H1 (cell line): ENCODE data around the gene LDLRAD4.

Source experiments
- CTCF ChIP-seq, 3 experiments: IDR thresholded peaks; 1 replicate in 2 of 3; 2 replicates in 1 of 3; pipeline versions ENCODE4 v1.5.1 to v1.6.1; 2011; ENCODE audit warnings: low read length in 3 of 3, mild to moderate bottlenecking in 3 of 3, inconsistent platforms in 2 of 3, low read depth in 1 of 3, moderate library complexity in 1 of 3; ENCODE audit not compliant: insufficient read depth in 1 of 3; ENCODE audit errors: control extremely low read depth in 1 of 3
- EP300 ChIP-seq, 2 experiments: IDR thresholded peaks; 1 replicate in 1 of 2; 2 replicates in 1 of 2; pipeline ENCODE4 v1.6.1; 2011 to 2012; ENCODE audit warnings: low read depth in 2 of 2, low read length in 2 of 2, mild to moderate bottlenecking in 2 of 2, borderline replicate concordance in 1 of 2, inconsistent platforms in 1 of 2, moderate library complexity in 1 of 2
- MAX ChIP-seq: IDR thresholded peaks from 2 replicates; pipeline ENCODE4 v1.6.1; 2012; ENCODE audit warnings: inconsistent platforms
- SIN3A ChIP-seq, 2 experiments: IDR thresholded peaks in 1 of 2; conservative IDR thresholded peaks in 1 of 2; 2 replicates each; pipeline ENCODE4 v1.6.1; 2011 to 2012; ENCODE audit warnings: low read length in 2 of 2, improper control_type of control experiment in 1 of 2, low read depth in 1 of 2, mild to moderate bottlenecking in 1 of 2
- SP1 ChIP-seq: IDR thresholded peaks from 2 replicates; pipeline ENCODE4 v1.6.1; 2011; ENCODE audit warnings: low read depth, low read length
- SUZ12 ChIP-seq: fragments of 200-600 bp; sonication (generic); IDR thresholded peaks from 2 replicates; pipeline ENCODE4 v1.6.1; 2012; ENCODE audit warnings: mild to moderate bottlenecking, inconsistent platforms, low read length, moderate library complexity, mixed read lengths
- TF ChIP-seq, protein P1 (sequence below): IDR thresholded peaks from 2 replicates; pipeline ENCODE4 v1.6.1; 2011; ENCODE audit warnings: low read length, improper control_type of control experiment

DNA sequence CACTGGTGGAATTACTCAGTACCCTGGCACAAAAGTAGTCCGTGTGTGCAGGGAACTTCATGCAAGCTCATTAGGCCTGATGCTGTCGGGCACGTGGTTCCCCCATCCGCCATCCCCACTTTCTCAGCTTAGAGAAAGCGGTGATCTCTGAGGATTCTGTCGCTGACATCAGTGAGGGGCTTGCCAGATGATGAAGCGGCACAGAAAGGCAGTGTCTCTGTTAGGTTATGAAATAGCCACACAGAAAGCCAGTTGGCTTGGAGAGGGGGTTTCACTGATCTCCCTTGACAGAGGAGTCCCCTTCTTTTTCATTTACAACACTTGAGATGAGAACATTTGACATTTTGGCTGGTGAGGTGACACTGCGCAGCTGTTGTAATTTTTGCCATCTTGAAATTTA is 328.1 kb downstream of the LDLRAD4 start:
- no peak for TF ChIP-seq CTCF (IDR thresholded peaks at IDR 0.05; ENCODE audit: control extremely low read depth in 1 of 3, insufficient read depth in 1 of 3, low read depth in 1 of 3, low read length in 3 of 3)
- TF ChIP-seq SIN3A (conservative IDR thresholded peaks at IDR 0.05 in 1 of 2, IDR thresholded peaks at IDR 0.05 in 1 of 2; ENCODE audit: low read depth in 1 of 2, low read length in 2 of 2): no peak
- TF ChIP-seq, protein P1, sequence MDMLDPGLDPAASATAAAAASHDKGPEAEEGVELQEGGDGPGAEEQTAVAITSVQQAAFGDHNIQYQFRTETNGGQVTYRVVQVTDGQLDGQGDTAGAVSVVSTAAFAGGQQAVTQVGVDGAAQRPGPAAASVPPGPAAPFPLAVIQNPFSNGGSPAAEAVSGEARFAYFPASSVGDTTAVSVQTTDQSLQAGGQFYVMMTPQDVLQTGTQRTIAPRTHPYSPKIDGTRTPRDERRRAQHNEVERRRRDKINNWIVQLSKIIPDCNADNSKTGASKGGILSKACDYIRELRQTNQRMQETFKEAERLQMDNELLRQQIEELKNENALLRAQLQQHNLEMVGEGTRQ: no peak
- no peak for TF ChIP-seq EP300 (IDR thresholded peaks at IDR 0.05; ENCODE audit: borderline replicate concordance in 1 of 2, low read depth in 2 of 2, low read length in 2 of 2)
- TF ChIP-seq SUZ12: no peak
- TF ChIP-seq SP1: no peak
- no peak for TF ChIP-seq MAX
